H9 (cell line): ENCODE results near the gene FAM193B. TPM values are rescaled to one million over a fixed set of nuclear protein-coding genes. Genes with fewer than 3 reads are reported as not detected.

Source experiments
- DNase-seq: peaks from one replicate; pipeline ENCODE4 v3.0.0-alpha.2; 2017
- H2AFZ ChIP-seq: one replicate; pipeline ENCODE4 v1.6.1; 2013; ENCODE audit warnings: mild to moderate bottlenecking, low read length, control low read depth, moderate library complexity
- H2AK5ac ChIP-seq: 2 replicates; pipeline ENCODE4 v1.6.1; 2013; ENCODE audit warnings: low read length, control low read depth, mixed read lengths; ENCODE audit not compliant: insufficient read length
- H2BK120ac ChIP-seq: one replicate; pipeline ENCODE4 v1.6.1; 2013; ENCODE audit warnings: low read depth, mild to moderate bottlenecking, low read length, control low read depth, inconsistent platforms; ENCODE audit not compliant: poor library complexity, severe bottlenecking
- H2BK12ac ChIP-seq: 2 replicates; pipeline ENCODE4 v1.6.1; 2013; ENCODE audit warnings: low read length, control low read depth, mixed read lengths, low read depth; ENCODE audit not compliant: insufficient read length
- H2BK15ac ChIP-seq: 2 replicates; pipeline ENCODE4 v1.6.1; 2013; ENCODE audit warnings: low read depth, low read length, control low read depth
- H2BK20ac ChIP-seq: one replicate; pipeline ENCODE4 v1.6.1; 2013; ENCODE audit warnings: low read depth, mild to moderate bottlenecking, low read length, control low read depth, inconsistent platforms; ENCODE audit not compliant: poor library complexity, severe bottlenecking
- H2BK5ac ChIP-seq: 2 replicates; pipeline ENCODE4 v1.6.1; 2013; ENCODE audit warnings: low read length, control low read depth, mixed read lengths; ENCODE audit not compliant: insufficient read length
- H3K14ac ChIP-seq: 2 replicates; pipeline ENCODE4 v1.6.1; 2013; ENCODE audit warnings: low read length, control low read depth; ENCODE audit not compliant: insufficient read depth
- H3K18ac ChIP-seq: 2 replicates; pipeline ENCODE4 v1.6.1; 2013; ENCODE audit warnings: low read depth, mild to moderate bottlenecking, mixed read lengths, low read length, control low read depth; ENCODE audit not compliant: insufficient read length
- H3K23ac ChIP-seq: 2 replicates; pipeline ENCODE4 v1.6.1; 2013; ENCODE audit warnings: low read length, control low read depth, mixed read lengths, low read depth; ENCODE audit not compliant: insufficient read length
- H3K23me2 ChIP-seq: 2 replicates; pipeline ENCODE4 v1.6.1; 2013; ENCODE audit warnings: low read depth, mild to moderate bottlenecking, mixed read lengths, low read length, control low read depth; ENCODE audit not compliant: insufficient read length, poor library complexity, severe bottlenecking
- H3K27ac ChIP-seq: 2 replicates; pipeline ENCODE4 v1.5.1; 2013; ENCODE audit warnings: low read length, control low read depth, mixed read lengths, low read depth; ENCODE audit not compliant: insufficient read length
- H3K27me3 ChIP-seq: 2 replicates; pipeline ENCODE4 v1.6.1; 2013; ENCODE audit warnings: low read length, control low read depth, inconsistent platforms; ENCODE audit not compliant: insufficient read depth
- H3K4ac ChIP-seq: 2 replicates; pipeline ENCODE4 v1.6.1; 2013; ENCODE audit warnings: low read depth, mild to moderate bottlenecking, control low read depth, inconsistent platforms, low read length, moderate library complexity
- H3K4me1 ChIP-seq: 2 replicates; pipeline ENCODE4 v1.6.1; 2013; ENCODE audit warnings: low read length, control low read depth, inconsistent platforms; ENCODE audit not compliant: insufficient read depth
- H3K4me2 ChIP-seq: 2 replicates; pipeline ENCODE4 v1.6.1; 2013; ENCODE audit warnings: low read length, control low read depth, mixed read lengths; ENCODE audit not compliant: insufficient read length, insufficient read depth
- H3K56ac ChIP-seq: 2 replicates; pipeline ENCODE4 v1.6.1; 2013; ENCODE audit warnings: low read depth, mild to moderate bottlenecking, mixed read lengths, low read length, control low read depth; ENCODE audit not compliant: insufficient read length
- H3K79me1 ChIP-seq: 2 replicates; pipeline ENCODE4 v1.6.1; 2013; ENCODE audit warnings: low read depth, mild to moderate bottlenecking, moderate library complexity, low read length, control low read depth, inconsistent platforms; ENCODE audit not compliant: insufficient read depth, poor library complexity, severe bottlenecking
- H3K79me2 ChIP-seq: 2 replicates; pipeline ENCODE4 v1.6.1; 2013; ENCODE audit warnings: low read length, control low read depth, inconsistent platforms; ENCODE audit not compliant: insufficient read depth
- H3K9ac ChIP-seq: 2 replicates; pipeline ENCODE4 v1.6.1; 2013; ENCODE audit warnings: low read length, control low read depth, mixed read lengths; ENCODE audit not compliant: insufficient read length; ENCODE audit errors: extremely low read depth
- H3K9me3 ChIP-seq: one replicate; pipeline ENCODE4 v1.6.1; 2013; ENCODE audit warnings: low read depth, low read length, inconsistent platforms; ENCODE audit not compliant: control insufficient read depth
- H3T11ph ChIP-seq: one replicate; pipeline ENCODE4 v1.6.1; 2013; ENCODE audit warnings: mild to moderate bottlenecking, low read length, control low read depth, inconsistent platforms
- H4K20me1 ChIP-seq: one replicate; pipeline ENCODE4 v1.6.1; 2013; ENCODE audit not compliant: control insufficient read depth, insufficient read length, insufficient read depth
- H4K5ac ChIP-seq: 2 replicates; pipeline ENCODE4 v1.6.1; 2013; ENCODE audit warnings: low read depth, mild to moderate bottlenecking, mixed read lengths, low read length, control low read depth; ENCODE audit not compliant: insufficient read length
- H4K8ac ChIP-seq: replicated peaks from 2 replicates; pipeline ENCODE4 v1.6.1; 2013; ENCODE audit warnings: low read length, control low read depth, mixed read lengths, low read depth; ENCODE audit not compliant: insufficient read length
- H4K91ac ChIP-seq: 2 replicates; pipeline ENCODE4 v1.6.1; 2013; ENCODE audit warnings: low read depth, mild to moderate bottlenecking, moderate library complexity, mixed read lengths, low read length, control low read depth; ENCODE audit not compliant: insufficient read length
- H3K27ac Mint-ChIP-seq, 3 experiments: 2 replicates in 2 of 3; 3 replicates in 1 of 3; pipeline ENCODE4 v1.8.0; 2020 to 2021; ENCODE audit warnings: mixed read lengths in 3 of 3, mild to moderate bottlenecking in 1 of 3, moderate library complexity in 1 of 3
- H3K27me3 Mint-ChIP-seq: 2 replicates; pipeline ENCODE4 v1.8.0; 2021; ENCODE audit warnings: low read depth, mild to moderate bottlenecking, moderate library complexity, mixed read lengths
- H3K36me3 Mint-ChIP-seq, 3 experiments: 2 replicates in 2 of 3; 3 replicates in 1 of 3; pipeline ENCODE4 v1.8.0; 2020 to 2021; ENCODE audit warnings: low read depth in 3 of 3, mixed read lengths in 3 of 3; ENCODE audit not compliant: insufficient read depth in 1 of 3
- H3K4me1 Mint-ChIP-seq, 2 experiments: 2 replicates each; pipeline ENCODE4 v1.8.0; 2020; ENCODE audit warnings: mixed read lengths in 2 of 2
- H3K4me3 Mint-ChIP-seq, 2 experiments: 2 replicates in 1 of 2; 3 replicates in 1 of 2; pipeline ENCODE4 v1.8.0; 2020 to 2021; ENCODE audit warnings: mild to moderate bottlenecking in 2 of 2, mixed read lengths in 2 of 2, moderate library complexity in 1 of 2
- H3K9me3 Mint-ChIP-seq, 2 experiments: 2 replicates in 1 of 2; 3 replicates in 1 of 2; pipeline ENCODE4 v1.8.0; 2020; ENCODE audit warnings: mild to moderate bottlenecking in 2 of 2, mixed read lengths in 2 of 2, moderate library complexity in 1 of 2
- WGBS: extraction: QIAGEN DNeasy Blood & Tissue Kit; methylation state at CpG from one replicate; pipeline ENCODE4 v1.1.7; 2013; ENCODE audit warnings: missing lambda C conversion rate, low lambda C conversion rate, mixed read lengths; ENCODE audit not compliant: insufficient read length; ENCODE audit errors: extremely low coverage; 5-methylcytosine and 5-hydroxymethylcytosine counted together
- total RNA-seq: library from RNA; stranded (reverse); gene quantifications from 2 replicates; pipeline ENCODE4 v1.2.1, GENCODE V29; 2021
- TF ChIP-seq, protein P1 (sequence below): fragments of 200-600 bp; sonication (generic); conservative IDR thresholded peaks from 3 replicates; pipeline ENCODE4 v1.8.0; 2021; ENCODE audit warnings: antibody characterized with exemption, mild to moderate bottlenecking

Gene FAM193B
- total RNA-seq, 1 experiment from 2014 or later = 71.5 TPM

DNA sequence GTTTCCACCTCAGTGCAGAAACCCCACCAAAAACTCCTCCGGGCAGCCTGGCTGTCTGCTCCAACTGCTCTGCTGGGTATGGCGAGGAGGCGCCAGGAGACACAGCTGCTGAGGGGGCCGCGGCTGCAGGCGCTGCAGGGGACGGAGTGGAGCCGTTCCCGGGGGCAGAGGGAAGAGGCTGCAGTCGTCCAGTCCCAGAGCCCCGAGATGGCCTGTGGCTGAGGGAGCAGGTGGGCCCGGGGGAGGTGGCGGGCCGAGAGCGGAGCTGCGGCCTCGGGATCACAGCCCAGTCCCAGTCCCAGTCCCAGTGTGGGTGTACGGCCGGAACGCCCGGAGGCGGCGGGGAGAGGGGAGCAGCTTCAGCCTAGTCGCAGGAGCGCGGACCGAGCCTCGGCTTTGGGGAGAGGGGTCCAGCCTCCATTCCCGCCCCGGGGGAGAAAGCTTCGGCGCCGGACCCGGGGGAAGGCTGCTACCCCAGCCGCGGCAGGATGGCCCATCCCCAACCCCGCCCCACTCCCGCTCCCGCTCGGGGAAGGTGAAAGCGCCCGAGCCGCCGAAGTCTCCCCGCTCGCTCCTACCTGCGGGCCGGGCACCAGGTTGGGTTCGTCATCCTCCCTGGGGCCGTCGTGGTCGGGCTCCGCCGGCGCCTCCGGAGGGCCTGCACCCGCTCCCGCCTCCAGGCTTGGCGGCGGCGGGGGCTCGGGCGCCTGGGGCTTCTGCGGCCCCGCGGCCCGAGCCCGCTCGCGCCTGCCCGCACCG is 513 bp downstream of the FAM193B start:
- peak overlapping the region; percentile 21 for H3K14ac ChIP-seq
- Mint-ChIP-seq H3K36me3 (peaks cover 10 to 24% (median 20%) of the 10 kb centered on the region in 3 experiments), H3K4me3 (peak overlapping the region; percentile 82 to 87), H3K4me1 (peaks cover 29 to 35% of the 10 kb centered on the region in 2 experiments), H3K27ac (no peak overlapping the region; a peak in 1 of 7 replicates), H3K27me3 (peaks cover 4% of the 10 kb centered on the region; the same call in 1 of the 2 replicates), H3K9me3 (no peaks in the 10 kb centered on the region)
- peak; percentile 41 for DNase-seq
- H3K23ac ChIP-seq = no peak overlapping the region
- no peaks in the 10 kb centered on the region for H3K27me3 ChIP-seq
- peaks cover 11% of the 10 kb centered on the region; the same call in 1 of the 2 replicates for H3K79me2 ChIP-seq
- H2BK5ac ChIP-seq = no peak overlapping the region
- H3K9me3 ChIP-seq = no peaks in the 10 kb centered on the region
- H2AK5ac ChIP-seq = no peak overlapping the region
- peaks cover 14% of the 10 kb centered on the region for H3K79me1 ChIP-seq
- no peak overlapping the region for H3K18ac ChIP-seq
- H3K56ac ChIP-seq = no peak overlapping the region
- no peak overlapping the region for H3T11ph ChIP-seq
- H3K9ac ChIP-seq = peak overlapping the region; percentile 71
- peaks cover 5% of the 10 kb centered on the region; the same call in 1 of the 2 replicates for H3K4me1 ChIP-seq
- no CpG with 5 or more reads among the region's 72 CpGs for WGBS
- no peak overlapping the region for H4K5ac ChIP-seq
- peak overlapping the region; percentile 87 for H3K4me2 ChIP-seq
- H2BK20ac ChIP-seq = no peak overlapping the region
- H4K8ac ChIP-seq = no peak overlapping the region
- H3K4ac ChIP-seq = no peak overlapping the region
- H2BK15ac ChIP-seq = no peak overlapping the region
- no peak overlapping the region for H4K91ac ChIP-seq
- peaks cover 15% of the 10 kb centered on the region for H3K23me2 ChIP-seq
- H2BK12ac ChIP-seq = no peak overlapping the region
- no peak overlapping the region for H3K27ac ChIP-seq
- no peak overlapping the region for H2BK120ac ChIP-seq
- H2AFZ ChIP-seq = no peak overlapping the region
- no peaks in the 10 kb centered on the region for H4K20me1 ChIP-seq
- TF ChIP-seq, protein P1, sequence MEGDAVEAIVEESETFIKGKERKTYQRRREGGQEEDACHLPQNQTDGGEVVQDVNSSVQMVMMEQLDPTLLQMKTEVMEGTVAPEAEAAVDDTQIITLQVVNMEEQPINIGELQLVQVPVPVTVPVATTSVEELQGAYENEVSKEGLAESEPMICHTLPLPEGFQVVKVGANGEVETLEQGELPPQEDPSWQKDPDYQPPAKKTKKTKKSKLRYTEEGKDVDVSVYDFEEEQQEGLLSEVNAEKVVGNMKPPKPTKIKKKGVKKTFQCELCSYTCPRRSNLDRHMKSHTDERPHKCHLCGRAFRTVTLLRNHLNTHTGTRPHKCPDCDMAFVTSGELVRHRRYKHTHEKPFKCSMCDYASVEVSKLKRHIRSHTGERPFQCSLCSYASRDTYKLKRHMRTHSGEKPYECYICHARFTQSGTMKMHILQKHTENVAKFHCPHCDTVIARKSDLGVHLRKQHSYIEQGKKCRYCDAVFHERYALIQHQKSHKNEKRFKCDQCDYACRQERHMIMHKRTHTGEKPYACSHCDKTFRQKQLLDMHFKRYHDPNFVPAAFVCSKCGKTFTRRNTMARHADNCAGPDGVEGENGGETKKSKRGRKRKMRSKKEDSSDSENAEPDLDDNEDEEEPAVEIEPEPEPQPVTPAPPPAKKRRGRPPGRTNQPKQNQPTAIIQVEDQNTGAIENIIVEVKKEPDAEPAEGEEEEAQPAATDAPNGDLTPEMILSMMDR = no peak
